OCI-LY3 (cell line): Measurements from ENCODE around the gene ZFAND6.

Source experiments
- EZH2phosphoT487 ChIP-seq: fragments of 200-600 bp; shearing (Covaris generic); IDR thresholded peaks from 2 replicates; pipeline ENCODE4 v1.6.1; 2018; ENCODE audit warnings: antibody characterized with exemption, mixed run types, low read depth
- TF ChIP-seq, protein P1 (sequence below): fragments of 200-600, 300-600 bp; sonication (generic); IDR thresholded peaks from 2 replicates; pipeline ENCODE4 v1.5.1; 2014; ENCODE audit warnings: antibody characterized with exemption, low read length, low read depth

DNA sequence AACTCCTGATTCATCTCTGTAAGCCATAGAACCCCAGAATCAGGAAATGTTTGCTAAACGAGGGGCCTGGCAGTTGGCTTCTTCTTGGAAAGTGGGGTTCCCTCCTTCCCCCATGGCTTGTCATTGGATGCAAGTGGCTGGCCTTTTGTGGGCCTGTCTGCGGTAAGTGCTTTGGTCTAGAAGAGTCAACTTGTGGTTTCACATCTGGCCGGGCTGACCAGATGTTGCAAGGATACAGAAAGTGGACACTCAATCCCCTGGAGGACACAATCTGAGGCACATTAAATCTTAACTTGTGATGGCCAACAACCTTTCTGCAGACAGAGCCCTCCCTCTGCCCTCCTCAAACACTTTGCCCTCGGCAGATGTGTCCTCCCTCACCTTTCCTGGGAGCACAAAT is 94.4 kb downstream of the ZFAND6 start:
- TF ChIP-seq, protein P1, sequence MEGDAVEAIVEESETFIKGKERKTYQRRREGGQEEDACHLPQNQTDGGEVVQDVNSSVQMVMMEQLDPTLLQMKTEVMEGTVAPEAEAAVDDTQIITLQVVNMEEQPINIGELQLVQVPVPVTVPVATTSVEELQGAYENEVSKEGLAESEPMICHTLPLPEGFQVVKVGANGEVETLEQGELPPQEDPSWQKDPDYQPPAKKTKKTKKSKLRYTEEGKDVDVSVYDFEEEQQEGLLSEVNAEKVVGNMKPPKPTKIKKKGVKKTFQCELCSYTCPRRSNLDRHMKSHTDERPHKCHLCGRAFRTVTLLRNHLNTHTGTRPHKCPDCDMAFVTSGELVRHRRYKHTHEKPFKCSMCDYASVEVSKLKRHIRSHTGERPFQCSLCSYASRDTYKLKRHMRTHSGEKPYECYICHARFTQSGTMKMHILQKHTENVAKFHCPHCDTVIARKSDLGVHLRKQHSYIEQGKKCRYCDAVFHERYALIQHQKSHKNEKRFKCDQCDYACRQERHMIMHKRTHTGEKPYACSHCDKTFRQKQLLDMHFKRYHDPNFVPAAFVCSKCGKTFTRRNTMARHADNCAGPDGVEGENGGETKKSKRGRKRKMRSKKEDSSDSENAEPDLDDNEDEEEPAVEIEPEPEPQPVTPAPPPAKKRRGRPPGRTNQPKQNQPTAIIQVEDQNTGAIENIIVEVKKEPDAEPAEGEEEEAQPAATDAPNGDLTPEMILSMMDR, result no peak
- TF ChIP-seq EZH2phosphoT487, result no peak
